HEK293T (cell line): Measurements from ENCODE around the gene NPAS3.

Experiments
- CTCF ChIA-PET: fragments of 350-600 bp; formaldehyde crosslinking; extraction: SDS; loops from one replicate; lab custom pipeline; 2021; ENCODE audit warnings: antibody characterized with exemption, inconsistent platforms; lab: Yijun Ruan, JAX
- POLR2A ChIA-PET: fragments of 350-600 bp; formaldehyde crosslinking; extraction: SDS; loops from one replicate; lab custom pipeline; 2020; ENCODE audit warnings: antibody characterized with exemption, inconsistent platforms; lab: Yijun Ruan, JAX
- DNase-seq: peaks from one replicate; pipeline ENCODE4 v3.0.0; 2012; ENCODE audit warnings: mixed read lengths; ENCODE audit errors: extremely low spot score
- ARNT ChIP-seq: fragments of 450-650 bp; IDR thresholded peaks from 2 replicates; pipeline ENCODE4 v1.6.1; 2017; ENCODE audit warnings: mild to moderate bottlenecking
- BHLHE40 ChIP-seq: fragments of 450-650 bp; IDR thresholded peaks from 2 replicates; pipeline ENCODE4 v1.6.1; 2016; ENCODE audit warnings: mild to moderate bottlenecking, moderate library complexity, borderline replicate concordance
- CTBP1 ChIP-seq: fragments of 450-650 bp; IDR thresholded peaks from 2 replicates; pipeline ENCODE4 v1.6.1; 2016; ENCODE audit warnings: borderline replicate concordance
- ELF4 ChIP-seq: fragments of 450-650 bp; IDR thresholded peaks from 2 replicates; pipeline ENCODE4 v1.6.1; 2017; ENCODE audit warnings: antibody characterized with exemption
- FOXA1 ChIP-seq: fragments of 450-650 bp; IDR thresholded peaks from 2 replicates; pipeline ENCODE4 v1.6.1; 2016; ENCODE audit warnings: mild to moderate bottlenecking
- FOXK2 ChIP-seq: fragments of 450-650 bp; IDR thresholded peaks from 2 replicates; pipeline ENCODE4 v1.6.1; 2016; ENCODE audit warnings: mild to moderate bottlenecking
- FOXM1 ChIP-seq: fragments of 450-650 bp; IDR thresholded peaks from 2 replicates; pipeline ENCODE4 v1.6.1; 2017; ENCODE audit warnings: mild to moderate bottlenecking, borderline replicate concordance
- HDGF ChIP-seq: fragments of 450-650 bp; IDR thresholded peaks from 2 replicates; pipeline ENCODE4 v1.6.1; 2017; ENCODE audit warnings: antibody characterized with exemption, borderline replicate concordance
- L3MBTL2 ChIP-seq: fragments of 450-650 bp; conservative IDR thresholded peaks from 2 replicates; pipeline ENCODE4 v1.6.1; 2016; ENCODE audit warnings: mild to moderate bottlenecking
- LEF1 ChIP-seq: fragments of 450-650 bp; IDR thresholded peaks from 2 replicates; pipeline ENCODE4 v1.6.1; 2017; ENCODE audit warnings: mild to moderate bottlenecking, borderline replicate concordance
- NFRKB ChIP-seq: fragments of 450-650 bp; IDR thresholded peaks from 2 replicates; pipeline ENCODE4 v1.6.1; 2016; ENCODE audit warnings: mild to moderate bottlenecking, moderate library complexity
- PKNOX1 ChIP-seq: fragments of 450-650 bp; IDR thresholded peaks from 2 replicates; pipeline ENCODE4 v1.6.1; 2016
- SP1 ChIP-seq: fragments of 450-650 bp; IDR thresholded peaks from 2 replicates; pipeline ENCODE4 v1.6.1; 2017
- SUZ12 ChIP-seq: fragments of 450-650 bp; IDR thresholded peaks from 2 replicates; pipeline ENCODE4 v1.6.1; 2016; ENCODE audit warnings: mild to moderate bottlenecking
- TARDBP ChIP-seq: fragments of 450-650 bp; IDR thresholded peaks from 2 replicates; pipeline ENCODE4 v1.6.1; 2016
- ZNF384 ChIP-seq: fragments of 450-650 bp; IDR thresholded peaks from 2 replicates; pipeline ENCODE4 v1.6.1; 2016

The NPAS3 gene

GRCh38 chr14:33505963-33506329 is 567.3 kb downstream of the NPAS3 start:
- CTCF ChIA-PET = no interaction called here
- POLR2A ChIA-PET = no interaction called here

GRCh38 chr14:33508126-33509062 is 569.7 kb downstream of the NPAS3 start:
- TF ChIP-seq FOXM1 (no peak), BHLHE40 (no peak), ELF4 (no peak), LEF1 (no peak), SUZ12 (no peak), FOXK2 (no peak), PKNOX1 (no peak), NFRKB (no peak), FOXA1 (no peak), L3MBTL2 (no peak), SP1 (no peak), TARDBP (no peak), HDGF (no peak), ARNT (no peak), ZNF384 (no peak)
- CTCF ChIA-PET = no interaction called here
- POLR2A ChIA-PET = no interaction called here
- DNase-seq = no peak

More at GRCh38 chr14:33505963-33506329, 567.3 kb downstream of the NPAS3 start:
- TF ChIP-seq ARNT (no peak), HDGF (no peak), LEF1 (no peak), L3MBTL2 (no peak), BHLHE40 (no peak), ZNF384 (no peak), SUZ12 (no peak), PKNOX1 (no peak), TARDBP (no peak), FOXK2 (no peak), FOXM1 (no peak), ELF4 (no peak), CTBP1 (no peak), FOXA1 (no peak), NFRKB (no peak)
- DNase-seq = no peak

- ChIA-PET POLR2A (no interaction called here), CTCF (no interaction called here)
Measured at GRCh38 chr14:33509454-33509853, 570.8 kb downstream of the NPAS3 start.

GRCh38 chr14:33510063-33510481 is 571.4 kb downstream of the NPAS3 start:
- ChIA-PET POLR2A (no interaction called here), CTCF (no interaction called here)
- TF ChIP-seq BHLHE40 = no peak
- no peak for TF ChIP-seq LEF1
- TF ChIP-seq FOXA1 = no peak
- TF ChIP-seq NFRKB = no peak
- TF ChIP-seq SUZ12 = no peak
- TF ChIP-seq CTBP1 = no peak
- TF ChIP-seq TARDBP = no peak
- TF ChIP-seq ZNF384 = no peak
- TF ChIP-seq HDGF = no peak
- no peak for TF ChIP-seq SP1
- no peak for TF ChIP-seq FOXK2
- no peak for TF ChIP-seq FOXM1
- no peak for TF ChIP-seq ELF4
- no peak for TF ChIP-seq L3MBTL2
- TF ChIP-seq ARNT = no peak
- DNase-seq = peak; percentile 14

More at GRCh38 chr14:33509454-33509853, 570.8 kb downstream of the NPAS3 start:
- no peak for DNase-seq
- TF ChIP-seq PKNOX1 = no peak
- TF ChIP-seq SUZ12 = no peak
- no peak for TF ChIP-seq FOXM1
- no peak for TF ChIP-seq ELF4
- TF ChIP-seq TARDBP = no peak
- no peak for TF ChIP-seq FOXK2
- TF ChIP-seq BHLHE40 = no peak
- TF ChIP-seq FOXA1 = no peak
- TF ChIP-seq ARNT = no peak
- no peak for TF ChIP-seq HDGF

- TF ChIP-seq SUZ12 (no peak), CTBP1 (no peak), ZNF384 (no peak), HDGF (no peak)
- DNase-seq = no peak
- ChIA-PET CTCF (no interaction called here), POLR2A (no interaction called here)
Measured at GRCh38 chr14:33510991-33511390, 572.3 kb downstream of the NPAS3 start.

- TF ChIP-seq L3MBTL2 = no peak
- TF ChIP-seq FOXA1 = no peak
- no peak for TF ChIP-seq ELF4
- TF ChIP-seq CTBP1 = no peak
- no peak for TF ChIP-seq NFRKB
- no peak for TF ChIP-seq BHLHE40
- TF ChIP-seq FOXK2 = no peak
- TF ChIP-seq ZNF384 = no peak
- no peak for TF ChIP-seq ARNT
- no peak for TF ChIP-seq PKNOX1
- no peak for TF ChIP-seq LEF1
- no peak for TF ChIP-seq HDGF
- TF ChIP-seq FOXM1 = no peak
- no peak for TF ChIP-seq TARDBP
- no peak for TF ChIP-seq SP1
- TF ChIP-seq SUZ12 = no peak
- ChIA-PET POLR2A (no interaction called here), CTCF (interaction anchor here (0.6 kb wide), 1 partner anchor 19 kb away, joined by 5 read pairs; no protein-coding TSS in a partner anchor)
- DNase-seq = no peak
Measured at GRCh38 chr14:33511851-33512640, 573.4 kb downstream of the NPAS3 start.
